Endothelial cell of umbilical vein (primary cell): Measurements from ENCODE around the gene EME2.

Experiments used
- EZH2 ChIP-seq: IDR thresholded peaks from 2 replicates; pipeline ENCODE4 v1.6.1; 2012; ENCODE audit warnings: borderline replicate concordance, low read depth, mild to moderate bottlenecking, moderate library complexity, low read length, inconsistent platforms; ENCODE audit not compliant: severe bottlenecking
- FOS ChIP-seq: IDR thresholded peaks from 2 replicates; pipeline ENCODE4 v1.6.1; 2011; ENCODE audit warnings: mild to moderate bottlenecking, low read length, moderate library complexity, borderline replicate concordance; ENCODE audit not compliant: insufficient read depth
- GATA2 ChIP-seq: IDR thresholded peaks from 2 replicates; pipeline ENCODE4 v1.7.0; 2011; ENCODE audit warnings: low read depth, mild to moderate bottlenecking, moderate library complexity, mixed read lengths, low read length; ENCODE audit not compliant: insufficient read length, insufficient read depth
- JUN ChIP-seq: IDR thresholded peaks from 2 replicates; pipeline ENCODE4 v1.6.1; 2011; ENCODE audit warnings: borderline replicate concordance, low read depth; ENCODE audit not compliant: insufficient read length, insufficient read depth
- MYC ChIP-seq: IDR thresholded peaks from one replicate; pipeline ENCODE4 v1.6.1; 2011; ENCODE audit warnings: mild to moderate bottlenecking, low read depth, low read length
- POLR2A ChIP-seq: IDR thresholded peaks from 2 replicates; pipeline ENCODE4 v1.6.1; 2012; ENCODE audit warnings: low read depth, mild to moderate bottlenecking, control low read depth, low read length
- POLR2AphosphoS5 ChIP-seq: IDR thresholded peaks from 2 replicates; pipeline ENCODE4 v1.6.1; 2012; ENCODE audit warnings: low read depth, mild to moderate bottlenecking, control low read depth, low read length, moderate library complexity; ENCODE audit not compliant: insufficient read depth
- TF ChIP-seq, protein P1 (sequence below), 2 donors: IDR thresholded peaks; 1 replicate in 1 of 2; 2 replicates in 1 of 2; pipeline ENCODE4 v1.5.1; 2011; ENCODE audit warnings: low read length in 2 of 2, mild to moderate bottlenecking in 2 of 2, moderate library complexity in 2 of 2, control low read depth in 1 of 2, inconsistent platforms in 1 of 2, low read depth in 1 of 2; ENCODE audit not compliant: insufficient read depth in 1 of 2; ENCODE audit errors: extremely low read depth in 1 of 2
- TF ChIP-seq, protein P2 (sequence below): IDR thresholded peaks from 2 replicates; pipeline ENCODE4 v1.6.1; 2011; ENCODE audit not compliant: insufficient read depth, insufficient read length

DNA sequence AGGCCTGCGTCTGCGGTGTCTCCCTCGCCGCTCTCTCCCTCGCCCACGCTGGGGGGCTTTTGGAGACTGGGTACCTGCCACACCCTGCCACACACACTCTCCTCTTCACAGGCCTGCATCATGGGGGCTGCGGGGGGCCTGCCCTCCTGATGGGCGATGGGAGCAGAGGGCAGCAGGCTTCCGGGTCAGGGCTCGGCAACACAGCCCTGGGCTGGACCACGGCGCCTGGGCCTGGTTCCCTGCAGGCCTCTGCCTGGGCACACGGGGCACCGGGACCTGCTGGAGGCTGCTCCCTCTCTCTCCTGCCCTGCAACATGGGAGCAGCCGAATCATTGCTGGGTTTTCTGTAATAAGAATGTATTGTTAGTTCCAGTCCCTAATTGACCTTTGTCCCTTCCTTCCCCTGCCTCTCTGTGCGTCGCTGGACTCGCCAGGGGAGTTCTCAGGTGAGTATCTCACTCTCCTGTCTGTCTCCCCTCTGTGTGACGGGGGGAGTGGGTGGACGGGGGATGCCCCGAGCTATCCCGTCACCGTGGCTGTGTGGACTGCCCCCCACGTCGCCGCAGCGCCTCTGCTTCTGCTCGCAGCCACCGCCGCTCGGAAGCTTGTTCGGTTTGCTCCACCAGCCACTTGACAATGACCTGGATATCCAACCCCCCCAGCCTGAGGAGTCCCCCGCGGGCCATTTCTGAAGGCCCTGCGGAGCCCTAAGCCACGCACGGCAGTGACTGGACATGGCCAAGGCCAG is 14.7 kb upstream of the EME2 start:
- TF ChIP-seq, protein P1, sequence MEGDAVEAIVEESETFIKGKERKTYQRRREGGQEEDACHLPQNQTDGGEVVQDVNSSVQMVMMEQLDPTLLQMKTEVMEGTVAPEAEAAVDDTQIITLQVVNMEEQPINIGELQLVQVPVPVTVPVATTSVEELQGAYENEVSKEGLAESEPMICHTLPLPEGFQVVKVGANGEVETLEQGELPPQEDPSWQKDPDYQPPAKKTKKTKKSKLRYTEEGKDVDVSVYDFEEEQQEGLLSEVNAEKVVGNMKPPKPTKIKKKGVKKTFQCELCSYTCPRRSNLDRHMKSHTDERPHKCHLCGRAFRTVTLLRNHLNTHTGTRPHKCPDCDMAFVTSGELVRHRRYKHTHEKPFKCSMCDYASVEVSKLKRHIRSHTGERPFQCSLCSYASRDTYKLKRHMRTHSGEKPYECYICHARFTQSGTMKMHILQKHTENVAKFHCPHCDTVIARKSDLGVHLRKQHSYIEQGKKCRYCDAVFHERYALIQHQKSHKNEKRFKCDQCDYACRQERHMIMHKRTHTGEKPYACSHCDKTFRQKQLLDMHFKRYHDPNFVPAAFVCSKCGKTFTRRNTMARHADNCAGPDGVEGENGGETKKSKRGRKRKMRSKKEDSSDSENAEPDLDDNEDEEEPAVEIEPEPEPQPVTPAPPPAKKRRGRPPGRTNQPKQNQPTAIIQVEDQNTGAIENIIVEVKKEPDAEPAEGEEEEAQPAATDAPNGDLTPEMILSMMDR (IDR thresholded peaks at IDR 0.05; ENCODE audit: extremely low read depth in 1 of 2, insufficient read depth in 1 of 2, low read depth in 1 of 2, low read length in 2 of 2), result no peak
- no peak for TF ChIP-seq MYC
- TF ChIP-seq GATA2, result no peak
- no peak for TF ChIP-seq POLR2AphosphoS5
- TF ChIP-seq POLR2A, result no peak
- no peak for TF ChIP-seq EZH2
- TF ChIP-seq, protein P2, sequence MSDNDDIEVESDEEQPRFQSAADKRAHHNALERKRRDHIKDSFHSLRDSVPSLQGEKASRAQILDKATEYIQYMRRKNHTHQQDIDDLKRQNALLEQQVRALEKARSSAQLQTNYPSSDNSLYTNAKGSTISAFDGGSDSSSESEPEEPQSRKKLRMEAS, result no peak
- TF ChIP-seq JUN, result no peak
- TF ChIP-seq FOS, result no peak
